Nephron (organoid): ENCODE data around the gene WHRN.

Source experiments
- H3K27ac Mint-ChIP-seq, 3 experiments: 2 replicates each; pipeline ENCODE4 v1.8.0; 2020; ENCODE audit warnings: mixed read lengths in 3 of 3, mild to moderate bottlenecking in 2 of 3, moderate library complexity in 1 of 3
- H3K27me3 Mint-ChIP-seq: 2 replicates; pipeline ENCODE4 v1.8.0; 2021; ENCODE audit warnings: low read depth, mild to moderate bottlenecking, moderate library complexity, mixed read lengths
- H3K36me3 Mint-ChIP-seq: 2 replicates; pipeline ENCODE4 v1.8.0; 2020; ENCODE audit warnings: low read depth, mixed read lengths
- H3K4me1 Mint-ChIP-seq: 2 replicates; pipeline ENCODE4 v1.8.0; 2020; ENCODE audit warnings: mixed read lengths
- H3K4me3 Mint-ChIP-seq, 3 experiments: 2 replicates each; pipeline ENCODE4 v1.8.0; 2020; ENCODE audit warnings: mild to moderate bottlenecking in 3 of 3, mixed read lengths in 3 of 3, moderate library complexity in 2 of 3
- H3K9me3 Mint-ChIP-seq: 2 replicates; pipeline ENCODE4 v1.8.0; 2020; ENCODE audit warnings: mixed read lengths
- CTCF ChIP-seq, 3 experiments: fragments of 200-600 bp; sonication (generic); IDR thresholded peaks; one replicate each; pipeline ENCODE4 v1.5.0; 2021; ENCODE audit warnings: antibody characterized with exemption in 3 of 3; ENCODE audit not compliant: unreplicated experiment in 3 of 3

WHRN gene

GRCh38 chr9:114416290-114416689 is 89.0 kb downstream of the WHRN start:
- Mint-ChIP-seq H3K4me1 (peaks cover 15% of the 10 kb centered on the region), H3K27me3 (no peaks in the 10 kb centered on the region), H3K9me3 (no peaks in the 10 kb centered on the region), H3K4me3 (no peak overlapping the region), H3K36me3 (peaks cover 13% of the 10 kb centered on the region), H3K27ac (no peak overlapping the region)
- TF ChIP-seq CTCF (IDR thresholded peaks at IDR 0.05; ENCODE audit: unreplicated experiment in 3 of 3), result no peak

- TF ChIP-seq CTCF (IDR thresholded peaks at IDR 0.05; ENCODE audit: unreplicated experiment in 3 of 3), result no peak
- Mint-ChIP-seq H3K36me3 (peaks cover 11% of the 10 kb centered on the region), H3K9me3 (no peaks in the 10 kb centered on the region)
These were observed 90.9 kb downstream of the WHRN start for GRCh38 chr9:114414346-114414745.

GRCh38 chr9:114413861-114414301 is 91.4 kb downstream of the WHRN start:
- Mint-ChIP-seq H3K4me1 (peaks cover 15% of the 10 kb centered on the region), H3K27me3 (peaks cover 3% of the 10 kb centered on the region), H3K36me3 (peaks cover 9% of the 10 kb centered on the region), H3K4me3 (no peak overlapping the region), H3K27ac (peak overlapping the region in 2 of 3 experiments; percentile 12 to 59), H3K9me3 (no peaks in the 10 kb centered on the region)
- no peak for TF ChIP-seq CTCF (IDR thresholded peaks at IDR 0.05; ENCODE audit: unreplicated experiment in 3 of 3)

More at GRCh38 chr9:114414346-114414745, 90.9 kb downstream of the WHRN start:
- H3K27me3 Mint-ChIP-seq, result no peaks in the 10 kb centered on the region
- H3K27ac Mint-ChIP-seq, result peak overlapping the region in 1 of 3 experiments; percentile 59
- peaks cover 15% of the 10 kb centered on the region for H3K4me1 Mint-ChIP-seq
- H3K4me3 Mint-ChIP-seq, result no peak overlapping the region

GRCh38 chr9:114412048-114412683 is 93.1 kb downstream of the WHRN start:
- Mint-ChIP-seq H3K4me3 (no peak overlapping the region), H3K27ac (peak overlapping the region in 1 of 3 experiments; percentile 35), H3K4me1 (peaks cover 15% of the 10 kb centered on the region), H3K36me3 (no peaks in the 10 kb centered on the region), H3K9me3 (no peaks in the 10 kb centered on the region), H3K27me3 (peaks cover 8% of the 10 kb centered on the region)
- no peak for TF ChIP-seq CTCF (IDR thresholded peaks at IDR 0.05; ENCODE audit: unreplicated experiment in 3 of 3)

GRCh38 chr9:114411452-114411851 is 93.8 kb downstream of the WHRN start:
- Mint-ChIP-seq H3K27ac (no peak overlapping the region), H3K27me3 (peaks cover 8% of the 10 kb centered on the region), H3K36me3 (no peaks in the 10 kb centered on the region), H3K9me3 (no peaks in the 10 kb centered on the region), H3K4me1 (peaks cover 15% of the 10 kb centered on the region), H3K4me3 (no peak overlapping the region)
- TF ChIP-seq CTCF (IDR thresholded peaks at IDR 0.05; ENCODE audit: unreplicated experiment in 3 of 3), result no peak

- Mint-ChIP-seq H3K27me3 (peaks cover 8% of the 10 kb centered on the region), H3K36me3 (no peaks in the 10 kb centered on the region), H3K4me3 (no peak overlapping the region), H3K27ac (no peak overlapping the region), H3K4me1 (peaks cover 15% of the 10 kb centered on the region), H3K9me3 (no peaks in the 10 kb centered on the region)
- TF ChIP-seq CTCF (IDR thresholded peaks at IDR 0.05; ENCODE audit: unreplicated experiment in 3 of 3), result no peak
These were observed 94.4 kb downstream of the WHRN start for GRCh38 chr9:114410910-114411309.
